ENCODE measurements around the gene SIX2.

Gene SIX2

GRCh38 chr2:44964752-44965236 lies 44.5 kb downstream of the SIX2 start:
- no peak for DNase-seq

- no peak for DNase-seq
These were observed 47.0 kb downstream of the SIX2 start for GRCh38 chr2:44962176-44962695.

GRCh38 chr2:44960871-44961270 lies 48.4 kb downstream of the SIX2 start:
- no peak for DNase-seq

GRCh38 chr2:44959855-44960254 lies 49.4 kb downstream of the SIX2 start:
- no peak for DNase-seq

GRCh38 chr2:44957656-44958327 lies 51.5 kb downstream of the SIX2 start:
- no peak for DNase-seq

GRCh38 chr2:44956843-44957242 lies 52.4 kb downstream of the SIX2 start:
- no peak for DNase-seq

GRCh38 chr2:44955593-44956392 lies 53.5 kb downstream of the SIX2 start:
- peak; percentile 83 to 88 for DNase-seq

Measured in activated CD4-positive, alpha-beta T cell treated with anti-CD3 and anti-CD28 coated beads, Interleukin-2, amount 50 U/mL, for 48 hours (primary cell).